ENCODE data around the gene SYNDIG1.

The SYNDIG1 gene

DNA sequence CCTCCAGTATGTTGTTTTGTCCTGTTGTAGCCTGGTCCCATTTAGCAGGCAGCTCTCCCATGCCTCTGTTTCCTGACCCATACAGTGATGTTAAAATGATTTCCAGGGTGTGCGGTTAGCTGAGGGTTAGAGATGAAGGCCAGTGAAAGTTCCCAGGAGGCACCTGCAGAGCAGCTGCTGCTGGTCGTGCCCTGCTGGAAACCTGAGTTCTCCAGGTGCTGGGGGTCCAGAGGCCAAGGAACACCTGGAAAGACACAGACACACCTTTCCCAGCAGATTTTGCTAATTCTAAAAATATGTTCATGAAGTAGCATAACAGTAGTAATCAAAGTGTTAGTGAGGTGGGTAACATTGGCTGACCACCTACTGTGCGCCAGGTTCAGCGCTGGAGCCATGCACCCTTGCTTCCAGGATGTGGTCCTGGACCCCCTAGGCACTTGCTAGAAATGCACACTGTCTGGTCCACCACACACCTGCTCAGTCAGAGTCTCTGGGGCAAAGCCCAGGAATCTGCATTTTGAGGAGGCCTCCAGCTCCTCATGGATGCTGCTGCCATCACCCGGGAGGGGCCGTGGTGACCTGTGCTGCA, 118.7 kb downstream of the SYNDIG1 start:
- no peak for DNase-seq

DNA sequence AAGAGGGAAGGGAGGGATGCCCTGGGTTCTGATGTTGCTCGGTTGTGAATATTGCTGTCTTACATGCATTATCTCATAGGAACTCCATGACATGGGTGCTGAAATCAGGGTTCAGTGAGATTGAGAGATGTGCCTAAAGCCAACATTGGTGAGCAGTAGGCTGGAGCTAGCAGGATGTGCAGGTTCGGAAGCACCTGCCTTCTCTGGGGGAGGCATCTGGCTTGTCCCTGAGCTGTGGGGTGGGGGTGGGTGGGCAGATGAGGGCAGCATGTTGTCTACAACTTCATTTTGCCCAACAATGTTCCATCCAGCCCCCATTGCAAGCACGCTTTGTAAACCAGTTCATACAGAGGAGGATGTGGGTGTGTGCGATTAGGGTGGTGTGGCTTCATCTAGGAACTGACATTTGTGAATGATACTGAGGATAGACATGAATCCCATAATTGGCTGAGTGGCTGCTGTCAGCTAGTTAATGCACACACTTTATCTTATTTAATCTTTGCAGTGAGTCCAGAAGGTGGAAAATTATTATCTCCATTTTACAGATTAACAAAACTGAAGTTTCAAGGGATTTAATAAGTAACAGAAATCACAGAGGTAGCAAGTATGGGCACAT, 119.4 kb downstream of the SYNDIG1 start:
- no peak for DNase-seq

DNA sequence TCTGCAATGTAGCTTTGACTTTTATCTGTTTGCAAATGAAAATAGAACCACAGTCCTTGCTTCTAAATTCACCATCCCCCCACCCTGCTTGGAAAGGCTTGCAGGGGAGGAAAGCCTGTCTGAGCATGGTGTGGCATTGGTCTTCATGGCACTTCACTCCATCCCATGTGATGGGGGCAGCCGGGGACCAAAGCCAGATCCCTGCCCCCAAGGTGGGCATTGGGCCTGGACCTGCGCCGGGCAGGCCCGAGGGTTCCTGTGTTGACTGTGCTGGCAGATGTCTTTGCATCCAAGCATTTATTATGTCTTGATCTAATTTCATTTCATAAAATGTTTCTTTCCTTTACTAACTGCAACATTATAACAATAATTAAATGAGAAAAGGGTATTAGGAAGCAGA, 120.0 kb downstream of the SYNDIG1 start:
- no peak for DNase-seq

DNA sequence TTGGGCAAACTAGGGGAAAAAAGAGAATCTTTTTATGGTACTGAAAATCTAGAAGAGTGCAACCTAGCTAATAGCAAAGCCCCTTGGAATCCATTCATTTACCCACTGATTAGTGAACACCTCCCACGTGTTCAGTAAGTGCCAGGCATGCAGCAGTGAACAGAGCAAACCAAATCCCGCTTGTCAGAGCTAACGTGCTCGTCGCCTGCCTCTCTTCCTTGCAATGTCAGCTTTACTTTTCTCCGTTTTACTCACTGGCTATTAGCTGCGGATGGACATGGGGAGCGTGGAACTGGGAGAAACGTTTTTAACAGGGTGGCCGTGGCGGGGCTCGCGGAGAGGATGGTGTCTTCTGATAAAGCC, 120.4 kb downstream of the SYNDIG1 start:
- DNase-seq = no peak

DNA sequence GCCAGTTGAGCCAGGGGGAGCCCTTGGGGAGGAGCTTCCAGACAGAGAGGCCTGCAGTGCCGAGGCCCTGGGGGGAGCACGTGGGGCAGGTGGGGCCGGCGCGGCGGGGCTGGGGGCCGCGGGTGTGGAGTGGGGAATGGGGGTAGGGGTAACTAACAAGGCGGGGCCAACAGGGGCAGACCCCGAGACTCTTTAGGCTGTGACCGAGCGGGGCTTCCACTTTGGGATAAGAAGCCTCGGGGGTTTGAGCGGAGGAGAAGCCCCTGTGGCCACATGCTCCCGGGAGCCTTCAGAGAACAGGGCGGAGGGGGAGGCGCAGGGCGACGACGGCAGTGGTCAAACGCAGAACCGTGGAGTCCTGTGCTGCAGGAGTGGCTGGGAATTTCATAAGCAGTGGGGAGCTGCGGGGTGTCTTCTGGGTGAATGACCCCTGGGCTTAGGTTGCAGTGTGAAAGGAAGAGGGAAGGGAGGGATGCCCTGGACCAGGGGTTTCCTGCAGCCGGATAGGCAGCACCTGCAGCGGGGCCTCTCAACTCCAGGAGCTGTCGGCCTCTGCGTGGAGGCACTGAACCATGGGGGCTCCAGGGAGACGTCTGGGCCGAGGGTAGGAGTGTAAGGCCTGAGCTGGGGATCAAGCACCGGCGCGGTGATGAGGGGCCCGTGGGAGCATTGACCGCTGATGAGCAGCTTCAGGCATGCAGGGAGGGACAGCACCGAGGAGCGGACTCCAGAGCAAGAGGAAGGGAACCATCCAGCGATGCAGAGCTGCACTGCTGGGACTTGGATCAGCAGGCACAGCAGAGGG, 121.0 kb downstream of the SYNDIG1 start:
- DNase-seq = no peak

DNA sequence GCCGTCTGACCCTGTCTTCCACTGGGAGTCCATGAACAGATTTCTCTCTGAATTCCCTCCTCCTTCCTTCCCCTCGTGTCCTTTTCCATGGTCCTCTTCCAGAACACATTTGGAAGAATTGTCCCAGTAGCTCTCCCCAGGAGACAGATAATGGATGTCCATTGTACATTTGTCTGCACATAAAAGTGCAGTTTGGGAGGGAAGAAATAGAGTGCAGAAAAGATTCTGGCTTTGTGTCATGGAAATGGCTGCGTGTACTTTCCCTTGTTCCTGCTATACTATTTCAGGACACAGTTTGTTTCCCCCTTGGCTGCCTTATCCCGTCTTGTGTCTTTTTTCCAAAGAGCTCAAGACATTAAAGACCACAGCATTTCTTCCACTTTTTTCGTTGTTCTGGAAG, 127.6 kb downstream of the SYNDIG1 start:
- DNase-seq = no peak

DNA sequence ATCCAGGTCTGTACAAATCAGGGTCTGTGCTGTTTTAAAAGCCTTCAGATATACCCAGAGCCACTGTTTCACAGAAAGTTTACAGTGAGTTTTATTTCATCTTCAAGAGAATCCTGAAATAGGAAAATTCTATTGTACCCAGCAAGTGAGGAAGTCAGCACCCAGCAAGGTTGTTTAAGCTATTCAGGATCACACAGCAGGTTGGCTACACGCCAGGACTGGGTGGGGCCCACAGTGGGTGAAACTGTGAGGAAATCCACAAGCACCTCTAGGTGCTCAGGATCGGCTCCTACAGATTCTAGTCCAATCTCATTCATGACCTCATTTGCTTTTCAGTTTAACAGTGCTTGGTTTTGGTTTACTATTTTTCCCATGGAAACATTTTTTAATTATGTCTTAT, 128.9 kb downstream of the SYNDIG1 start:
- DNase-seq = no peak

DNA sequence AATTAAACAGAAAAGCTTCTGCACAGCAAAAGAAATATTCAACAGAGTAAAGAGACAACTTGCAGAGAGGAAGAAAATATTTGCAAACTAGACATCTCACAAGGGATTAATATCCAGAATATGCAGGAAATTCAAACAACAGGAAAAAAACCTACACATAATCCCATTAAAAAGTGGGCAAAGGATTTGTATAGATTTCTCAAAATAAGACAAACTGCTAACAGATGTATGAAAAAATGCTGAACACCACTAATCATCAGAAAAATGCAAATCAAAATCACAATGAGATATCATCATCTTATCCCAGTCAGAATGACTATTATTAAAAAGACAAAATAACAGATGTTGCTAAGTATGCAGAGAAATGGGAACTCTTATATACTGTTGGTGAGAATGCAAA, 129.6 kb downstream of the SYNDIG1 start:
- no peak for DNase-seq

DNA sequence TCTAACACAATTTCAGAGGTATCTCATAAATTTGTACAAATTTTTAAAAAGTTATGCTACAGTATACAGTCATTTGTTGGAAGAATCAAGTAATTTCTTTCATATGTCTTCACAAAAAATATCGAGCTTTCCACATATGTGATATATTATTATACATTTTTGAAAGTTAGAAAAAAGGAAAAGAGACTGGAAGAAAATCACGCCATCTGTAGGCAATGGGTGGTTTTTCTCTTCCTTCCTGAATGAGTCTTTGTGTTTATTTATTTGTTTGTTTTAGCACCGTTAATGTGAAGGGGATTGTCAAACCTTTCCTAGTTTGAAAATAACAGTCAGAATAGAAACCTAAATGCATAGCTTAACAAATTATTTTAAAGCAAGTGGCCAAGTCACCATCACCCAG, 130.6 kb downstream of the SYNDIG1 start:
- DNase-seq = no peak

DNA sequence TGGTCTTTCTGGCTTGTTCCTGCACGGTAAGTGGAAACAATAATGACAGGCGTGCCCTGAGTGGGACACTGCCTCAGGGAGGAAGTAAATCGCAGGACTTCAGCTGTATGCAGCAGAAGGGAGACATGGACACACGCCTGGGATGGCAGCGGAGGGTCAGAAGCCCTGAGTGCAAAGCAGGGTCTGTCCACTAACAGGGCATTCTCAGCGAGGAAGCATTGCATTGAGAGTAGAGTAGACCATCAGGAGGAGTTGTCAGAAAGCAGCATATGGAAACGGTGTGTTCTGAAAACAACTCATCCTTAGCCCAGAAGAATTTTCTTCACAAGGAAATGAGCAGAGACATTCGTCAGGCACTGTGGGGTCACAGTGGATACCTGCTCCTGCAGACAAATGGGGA, 134.0 kb downstream of the SYNDIG1 start:
- DNase-seq = no peak

DNA sequence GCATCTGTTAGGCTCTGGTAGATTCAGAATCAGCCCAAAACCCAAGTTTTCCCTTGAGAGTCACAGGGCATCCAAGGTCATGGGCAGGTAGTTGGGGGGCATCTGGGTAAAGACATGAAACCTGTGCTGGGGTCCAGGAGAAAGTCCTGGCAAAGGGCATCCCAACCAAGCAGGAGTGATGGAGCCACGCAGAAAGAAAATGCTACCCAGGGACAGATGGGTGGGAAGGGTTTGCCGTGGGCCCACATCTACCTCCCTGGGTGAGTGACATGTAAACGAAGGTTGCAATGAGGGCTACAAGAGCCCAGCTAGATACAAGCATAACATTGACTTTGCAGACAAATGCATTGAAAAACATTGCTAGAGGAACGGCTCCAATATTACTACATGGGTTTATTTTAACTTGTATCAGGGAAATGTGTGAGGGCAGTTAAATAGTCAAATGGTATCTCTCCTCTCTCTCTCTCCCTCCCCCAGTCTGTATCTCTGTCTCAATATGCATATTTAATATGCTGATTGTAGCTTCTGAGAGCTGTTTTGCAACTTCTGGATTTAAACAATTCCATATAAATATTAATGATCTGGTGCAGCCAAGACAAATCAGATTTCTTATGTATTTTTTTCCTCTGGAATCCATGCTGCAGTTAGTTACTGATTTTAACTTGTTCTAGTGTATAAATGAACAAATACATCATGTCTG, 135.7 kb downstream of the SYNDIG1 start:
- no peak for DNase-seq

DNA sequence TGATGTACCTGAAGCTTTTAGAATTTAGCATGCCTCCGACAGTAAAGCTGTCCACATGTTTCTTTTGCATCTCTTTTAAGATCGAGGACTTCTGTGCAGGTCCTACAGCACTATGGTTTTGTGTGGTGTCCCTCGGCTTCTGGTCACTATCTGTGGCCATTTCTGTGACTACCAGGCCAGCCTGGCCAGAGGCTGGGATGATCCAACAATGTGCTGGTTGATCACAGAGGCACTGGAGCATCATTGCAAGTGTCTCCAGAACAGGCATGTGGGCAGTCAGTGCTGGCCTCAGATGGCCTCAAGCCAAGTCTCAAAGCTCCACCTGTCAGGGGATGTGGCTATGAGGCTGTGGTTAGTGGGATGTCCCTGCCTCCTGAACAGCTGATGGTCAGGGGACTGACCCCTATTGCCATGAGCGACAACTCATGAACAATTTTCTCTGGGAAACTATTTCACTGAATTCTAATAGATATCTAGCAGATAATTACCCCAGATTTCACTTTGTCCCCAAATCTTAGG, 136.6 kb downstream of the SYNDIG1 start:
- DNase-seq = no peak

DNA sequence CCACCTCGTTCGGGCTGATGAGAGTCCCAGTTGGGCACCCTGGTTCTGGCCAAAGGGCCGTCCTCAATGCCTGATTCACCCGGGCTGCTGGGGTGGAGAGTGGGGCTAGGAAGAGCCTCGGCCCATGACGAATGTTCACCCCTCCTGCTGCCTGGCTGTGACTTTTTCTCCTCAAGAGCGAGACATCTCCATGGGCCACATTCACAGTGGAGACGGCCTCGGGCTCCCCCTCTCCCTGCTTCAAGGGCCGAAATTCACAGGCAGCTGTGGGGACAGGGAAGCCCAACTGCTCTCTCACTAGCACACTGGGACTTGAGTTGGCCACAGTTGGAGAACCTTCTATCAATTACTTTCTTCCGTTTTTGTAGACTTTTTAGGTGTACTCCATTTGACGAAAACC, 138.0 kb downstream of the SYNDIG1 start:
- no peak for DNase-seq

DNA sequence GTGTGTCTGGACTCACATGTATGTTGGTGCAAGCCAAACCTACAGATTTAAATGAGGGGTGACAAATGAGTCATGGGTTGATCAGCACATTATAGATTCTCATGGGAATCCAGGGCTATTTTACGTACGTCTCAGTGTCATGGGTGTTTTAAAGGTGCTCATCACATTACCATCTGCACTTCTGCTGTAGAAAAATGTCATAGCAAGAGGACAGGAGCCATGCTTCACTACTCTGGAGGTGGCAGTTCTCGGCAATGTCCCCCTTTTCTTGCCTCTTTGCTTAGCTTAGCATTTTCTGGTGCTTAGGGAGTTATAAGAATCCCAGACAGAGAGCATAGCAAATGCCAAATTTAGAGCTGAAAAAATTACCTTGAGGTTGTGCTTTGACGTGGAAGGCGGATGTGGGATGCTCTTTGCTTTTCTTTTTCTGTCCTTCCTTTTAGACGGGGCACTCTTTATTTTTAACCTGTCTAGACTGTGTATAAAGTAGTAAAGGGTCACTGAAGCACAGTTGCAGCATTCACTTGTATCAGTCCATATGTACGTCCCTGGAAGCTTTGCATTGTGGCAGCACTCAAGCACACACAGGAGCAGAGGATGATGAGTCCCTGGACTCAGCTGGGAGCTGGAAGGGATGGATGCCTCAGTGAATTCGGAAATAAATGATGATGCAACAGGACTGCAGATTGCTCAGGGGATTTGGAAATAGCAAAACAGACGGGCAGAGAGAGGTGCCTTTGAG, 139.7 kb downstream of the SYNDIG1 start:
- DNase-seq = no peak

DNA sequence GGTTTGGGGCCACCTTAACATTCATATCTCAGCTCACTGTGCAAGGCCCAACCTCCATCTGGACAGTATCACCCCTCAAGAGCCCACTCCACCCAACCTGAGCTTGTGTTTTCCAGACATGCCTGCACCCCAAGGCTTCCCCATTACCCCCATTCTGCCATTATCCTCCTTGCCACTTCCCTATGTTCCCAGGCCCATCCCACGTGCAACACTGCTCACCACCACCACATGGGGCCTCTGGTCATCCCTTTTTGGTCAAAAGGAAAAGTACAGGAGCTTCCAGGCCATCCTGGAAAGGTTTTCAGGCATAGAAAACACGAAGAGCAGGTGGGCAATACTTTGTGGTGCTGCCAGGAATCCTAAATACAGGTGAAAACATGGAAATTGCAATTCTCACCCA, 140.3 kb downstream of the SYNDIG1 start:
- no peak for DNase-seq

DNA sequence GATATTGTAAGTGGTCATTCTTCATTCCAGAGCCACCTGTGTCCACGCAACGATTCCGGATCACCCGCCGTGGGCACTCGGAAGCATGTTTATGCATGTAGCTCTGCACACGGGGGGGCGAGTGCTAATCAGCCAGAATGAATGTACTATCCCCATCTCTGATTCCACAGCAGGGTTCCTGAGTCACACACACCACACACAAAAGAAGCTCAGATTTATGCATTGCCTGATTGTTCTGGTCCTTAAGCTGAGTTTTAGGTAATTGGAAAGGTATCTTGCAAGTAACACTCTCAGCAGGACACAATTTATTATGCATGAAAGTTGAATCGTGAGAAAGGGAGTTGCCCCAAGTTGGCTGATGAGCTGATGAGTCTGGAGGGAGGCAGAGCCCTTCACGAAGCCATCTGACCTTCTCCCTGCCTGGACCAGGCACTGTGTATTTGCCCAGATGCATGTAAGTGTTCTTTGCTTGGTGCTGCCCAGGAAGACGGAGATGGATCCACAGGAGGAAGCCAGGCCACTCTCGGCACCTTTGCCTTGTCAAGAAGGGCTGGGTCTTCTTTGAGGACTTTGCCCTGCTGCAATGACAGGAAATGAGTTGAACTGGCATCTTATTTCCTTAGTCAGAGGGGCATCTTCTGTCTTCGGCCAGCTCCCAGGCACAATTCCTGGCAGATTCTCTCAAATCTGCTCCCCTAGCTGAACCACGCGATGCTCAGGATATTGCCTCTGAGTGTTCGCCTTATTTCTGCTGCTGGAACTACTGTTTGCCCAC, 141.1 kb downstream of the SYNDIG1 start:
- DNase-seq = no peak

DNA sequence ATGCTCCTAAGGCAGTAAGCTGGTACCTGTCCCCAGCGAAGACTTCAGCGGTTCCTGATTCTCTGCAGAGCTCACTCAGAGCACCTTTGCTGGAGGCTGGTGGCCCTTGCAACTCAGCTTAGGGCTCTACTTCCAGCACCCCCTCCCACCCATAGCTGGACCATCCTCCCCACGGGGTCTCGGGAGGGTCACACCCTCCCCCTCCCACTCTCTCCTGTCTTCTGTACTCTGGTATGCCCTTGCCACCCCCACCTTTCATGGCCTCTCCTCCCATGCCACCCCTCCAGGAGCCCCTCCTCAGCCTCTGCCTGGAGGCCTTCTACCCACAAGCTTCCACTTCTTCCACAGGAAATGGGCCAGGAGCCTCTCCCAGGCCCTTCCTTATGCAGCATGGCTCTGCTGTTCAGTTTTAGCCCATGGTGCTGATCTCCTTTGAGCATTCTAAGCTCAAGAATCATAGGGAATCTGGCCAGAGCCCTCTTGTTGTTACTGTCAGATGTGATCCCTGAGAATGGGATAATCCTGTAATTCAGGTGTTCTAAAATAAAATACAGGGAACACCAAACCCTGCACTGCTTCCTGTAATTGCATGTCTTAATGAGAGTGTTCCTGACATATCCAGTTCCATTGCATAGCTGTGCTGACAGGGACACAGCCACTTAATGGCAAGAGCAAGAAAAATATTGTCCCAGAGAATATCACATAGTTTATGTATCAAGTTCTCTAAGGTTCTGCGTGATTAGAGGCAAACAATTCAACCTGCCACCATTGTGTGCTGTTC, 142.1 kb downstream of the SYNDIG1 start:
- no peak for DNase-seq

DNA sequence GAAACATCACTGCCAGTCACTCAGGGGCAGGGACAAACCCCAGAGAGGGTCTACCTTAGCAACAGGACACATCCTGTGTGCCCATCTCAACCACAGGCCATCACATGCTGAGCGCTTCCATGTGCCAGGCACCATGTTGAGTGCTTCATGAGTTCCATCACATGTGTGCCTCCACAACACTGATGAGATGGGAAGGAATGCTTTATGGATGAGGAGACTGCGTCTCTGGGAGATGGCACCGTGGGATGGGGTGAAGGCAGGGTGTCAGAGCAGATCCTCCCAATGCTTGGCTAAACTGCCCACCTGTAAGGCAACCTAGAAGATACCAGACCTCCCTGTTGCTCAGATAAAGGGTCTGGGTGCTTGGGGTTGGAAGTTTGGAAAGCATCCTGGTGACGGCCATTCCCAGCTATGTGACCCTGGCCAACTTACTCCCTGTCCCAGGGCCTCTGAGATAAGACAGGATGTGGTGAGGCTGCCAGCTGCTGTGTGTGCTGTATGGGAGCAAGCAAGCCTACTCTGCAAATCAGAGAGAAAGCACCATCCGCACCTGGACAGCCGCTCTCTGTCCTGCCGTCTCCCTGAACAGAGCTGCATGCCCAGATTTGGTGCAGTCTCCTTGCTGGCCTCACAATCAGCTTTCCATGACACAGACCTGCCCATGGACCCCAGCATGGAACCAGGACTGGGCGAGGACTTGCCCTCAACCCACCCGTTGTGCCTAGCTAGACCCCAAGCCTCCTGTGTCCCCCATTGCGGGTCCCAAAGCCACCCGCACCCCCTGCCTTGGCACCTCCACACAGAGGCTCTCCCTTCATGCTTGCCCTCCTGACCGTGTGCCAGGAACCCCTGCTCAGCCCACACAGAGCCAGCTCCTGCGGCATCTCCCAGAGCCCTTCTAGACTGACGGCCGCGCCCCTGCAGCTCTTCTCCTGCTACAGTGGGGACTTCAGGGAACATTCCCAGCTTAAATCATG, 143.7 kb downstream of the SYNDIG1 start:
- no peak for DNase-seq

DNA sequence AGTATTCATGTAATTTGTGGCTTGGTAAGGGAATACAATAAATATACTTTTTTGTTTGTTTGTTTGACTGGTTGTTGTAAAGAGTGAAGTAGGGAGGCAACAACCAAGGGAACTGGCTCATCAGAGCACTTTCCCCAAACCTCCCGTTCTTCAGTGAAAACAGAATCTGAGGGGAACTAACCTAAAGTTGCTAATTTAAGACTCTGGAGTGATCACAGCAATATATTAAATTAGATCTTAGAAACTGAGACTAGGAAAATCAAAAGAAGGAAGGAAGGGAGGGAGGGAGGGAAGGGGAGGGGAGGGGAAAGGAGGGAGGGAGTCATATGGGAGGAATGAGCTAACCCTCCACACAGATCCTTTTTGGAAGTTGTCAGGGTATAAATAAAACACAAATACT, 144.9 kb downstream of the SYNDIG1 start:
- DNase-seq = no peak

DNA sequence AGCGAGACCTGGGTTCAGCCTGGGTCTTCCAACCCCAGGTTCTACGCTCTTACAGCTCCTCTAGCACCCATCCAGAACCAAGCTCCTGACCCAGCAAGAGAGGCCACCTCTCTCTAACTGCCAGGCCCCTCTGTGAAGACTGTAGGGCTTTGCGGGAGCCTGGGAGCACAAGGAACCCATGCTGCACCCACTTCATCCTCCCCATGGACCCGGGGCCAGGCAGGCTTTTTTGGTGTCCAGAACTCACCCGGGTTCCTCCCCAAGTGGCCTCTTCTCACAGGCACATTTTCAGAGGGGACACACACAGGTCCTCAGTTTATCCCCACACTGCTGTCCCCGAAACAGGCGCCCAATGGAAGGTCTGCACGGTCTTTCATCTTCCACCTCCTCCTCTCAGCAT, 145.9 kb downstream of the SYNDIG1 start:
- no peak for DNase-seq
